Measurements from ENCODE around the gene TCP10L.
"Not testable (repeated sequence)": the region's sequence is repeated elsewhere in the genome, so short reads cannot be mapped to it uniquely, and the experiment has no call there.

The TCP10L gene

GRCh38 chr21:32585042-32585710 is at the start of gene TCP10L:
TSS of gene TCP10L (minus strand) at chr21:32585523. CDS start at chr21:32584304, 1,219 bp downstream.
- no peak for DNase-seq (ENCODE audit: low read depth in 3 of 3)

GRCh38 chr21:32626621-32627196 is 41.4 kb upstream of the TCP10L start:
- DNase-seq (ENCODE audit: low read depth in 3 of 3) = no peak

GRCh38 chr21:32618218-32618617 is 32.9 kb upstream of the TCP10L start:
- DNase-seq (ENCODE audit: low read depth in 3 of 3) = not testable (repeated sequence)

DNA sequence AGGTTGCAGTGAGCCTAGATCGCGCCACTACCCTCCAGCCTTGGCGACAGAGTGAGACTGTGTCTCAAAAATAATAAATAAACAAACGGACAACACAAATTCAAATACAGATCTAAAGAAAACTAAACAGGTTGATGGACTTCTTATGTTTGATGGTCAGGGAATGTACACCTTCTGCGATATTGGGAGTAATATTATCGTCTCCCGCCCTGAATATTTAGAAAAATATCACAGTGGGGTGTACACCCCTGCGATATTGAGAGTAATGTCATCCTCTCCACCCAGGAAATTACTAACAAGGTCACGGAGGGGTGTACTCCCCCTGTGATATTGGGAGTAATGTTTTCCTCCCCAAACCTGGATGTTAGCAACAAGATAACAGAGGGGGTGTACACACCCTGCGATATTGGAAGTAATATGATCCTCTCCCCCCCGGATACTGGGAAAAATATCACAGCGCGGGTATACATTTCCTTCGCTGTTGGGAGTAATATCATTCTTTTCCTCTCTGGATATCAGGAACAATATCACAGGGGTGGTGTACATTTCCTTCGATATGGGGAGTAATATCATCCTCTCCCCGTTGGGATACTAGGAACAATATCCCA is 28.2 kb upstream of the TCP10L start:
- DNase-seq (ENCODE audit: low read depth in 3 of 3) = no peak

- no peak for DNase-seq (ENCODE audit: low read depth in 3 of 3)
Measured at GRCh38 chr21:32612999-32613337, 27.6 kb upstream of the TCP10L start.

GRCh38 chr21:32612075-32612998 is 27.0 kb upstream of the TCP10L start, which contains the start of gene CFAP298:
TSS of gene CFAP298 (minus strand) at chr21:32612377. CDS start at chr21:32612243, 134 bp downstream.
- peak; percentile 72 to 83 (median 79) for DNase-seq (ENCODE audit: low read depth in 3 of 3)

- DNase-seq (ENCODE audit: low read depth in 3 of 3) = peak in 1 of 3 experiments; percentile 46
Measured at GRCh38 chr21:32611471-32611997, 26.2 kb upstream of the TCP10L start.

DNA sequence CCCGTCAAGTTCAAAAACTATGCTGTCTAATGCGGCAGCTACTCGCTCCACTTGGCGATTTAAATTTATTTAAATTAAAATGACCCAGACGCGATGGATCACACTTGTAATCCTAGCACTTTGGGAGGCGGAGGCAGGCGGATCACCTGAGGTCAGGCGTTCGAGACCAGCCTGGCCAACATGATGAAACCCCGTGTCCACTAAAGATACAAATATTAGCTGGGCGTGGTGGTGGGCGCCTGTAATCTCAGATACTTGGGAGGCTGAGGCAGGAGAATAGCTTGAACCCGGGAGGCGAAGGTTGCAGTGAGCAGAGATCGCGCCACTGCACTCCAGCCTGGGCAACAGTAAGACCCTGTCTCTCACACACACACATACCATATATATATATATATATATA is 25.6 kb upstream of the TCP10L start:
- DNase-seq (ENCODE audit: low read depth in 3 of 3) = not testable (repeated sequence)

- no peak for DNase-seq (ENCODE audit: low read depth in 3 of 3)
Measured at GRCh38 chr21:32608851-32609250, 23.5 kb upstream of the TCP10L start.

- DNase-seq (ENCODE audit: low read depth in 3 of 3) = no peak
Measured at GRCh38 chr21:32605469-32605868, 20.1 kb upstream of the TCP10L start.

GRCh38 chr21:32604464-32604863 is 19.1 kb upstream of the TCP10L start:
- no peak for DNase-seq (ENCODE audit: low read depth in 3 of 3)

DNA sequence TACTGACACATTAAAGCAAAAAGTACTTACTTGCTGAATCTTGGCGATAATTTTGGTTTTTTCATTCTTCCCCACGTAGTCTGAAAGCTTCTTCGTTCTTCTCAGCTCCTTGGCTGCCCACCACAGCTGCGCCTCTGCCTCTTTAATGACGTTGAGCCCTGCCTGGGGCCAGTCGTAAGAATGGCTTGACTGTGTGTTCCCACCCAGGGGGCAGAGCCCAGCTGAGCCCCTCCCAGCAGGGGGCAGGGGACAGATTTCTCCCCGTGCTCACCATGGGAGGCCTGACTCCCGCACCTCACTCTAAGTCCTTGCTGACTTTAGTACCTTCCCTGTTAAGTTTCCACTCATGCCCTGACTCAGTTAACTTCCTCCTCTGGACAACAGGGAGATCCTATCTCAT is 17.8 kb upstream of the TCP10L start:
- DNase-seq (ENCODE audit: low read depth in 3 of 3) = no peak

GRCh38 chr21:32602099-32602498 is 16.8 kb upstream of the TCP10L start:
- DNase-seq (ENCODE audit: low read depth in 3 of 3) = no peak

DNA sequence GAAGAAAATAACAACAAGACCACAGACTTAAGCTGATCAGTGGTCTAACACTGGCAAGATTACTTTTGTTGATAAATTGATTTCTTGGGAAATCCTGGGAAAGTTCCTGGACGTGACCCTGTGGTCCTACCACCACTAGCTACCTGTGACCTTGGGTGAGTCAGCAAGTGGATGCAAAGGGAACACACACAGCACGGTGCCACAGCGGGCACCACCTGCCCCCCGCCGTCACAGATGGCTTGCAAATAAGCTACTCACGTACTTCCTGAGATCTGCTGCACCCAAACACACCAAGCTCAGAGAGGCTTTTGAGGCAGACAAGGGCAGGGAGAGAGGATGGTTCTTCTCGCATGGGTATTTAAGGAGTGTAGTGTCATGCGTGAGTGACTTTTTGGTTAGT is 14.2 kb upstream of the TCP10L start:
- DNase-seq (ENCODE audit: low read depth in 3 of 3) = no peak

- DNase-seq (ENCODE audit: low read depth in 3 of 3) = no peak
Measured at GRCh38 chr21:32599091-32599490, 13.8 kb upstream of the TCP10L start.

DNA sequence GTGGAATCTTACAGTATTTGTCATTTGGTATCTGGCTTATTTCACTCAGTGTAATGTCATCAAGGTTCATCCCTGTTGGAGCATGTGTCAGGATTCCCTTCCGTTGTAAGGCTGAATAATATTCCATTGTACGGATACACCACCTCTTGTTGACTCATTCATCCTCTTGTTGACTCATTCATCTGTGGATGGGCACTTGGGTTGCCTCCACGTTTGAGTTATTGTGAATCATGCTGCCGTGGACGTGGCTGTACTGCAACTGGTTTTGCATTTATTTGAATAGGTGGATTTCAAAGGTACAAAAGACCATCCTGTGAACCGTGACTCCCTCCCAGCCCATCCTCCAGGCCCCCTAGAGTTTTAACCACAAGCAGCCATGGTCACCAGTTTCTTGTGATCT is 11.9 kb upstream of the TCP10L start:
- no peak for DNase-seq (ENCODE audit: low read depth in 3 of 3)

GRCh38 chr21:32595431-32595830 is 10.1 kb upstream of the TCP10L start:
- no peak for DNase-seq (ENCODE audit: low read depth in 3 of 3)

GRCh38 chr21:32593690-32594089 is 8.4 kb upstream of the TCP10L start:
- no peak for DNase-seq (ENCODE audit: low read depth in 3 of 3)

GRCh38 chr21:32592929-32593502 is 7.7 kb upstream of the TCP10L start:
- DNase-seq (ENCODE audit: low read depth in 3 of 3) = no peak

DNA sequence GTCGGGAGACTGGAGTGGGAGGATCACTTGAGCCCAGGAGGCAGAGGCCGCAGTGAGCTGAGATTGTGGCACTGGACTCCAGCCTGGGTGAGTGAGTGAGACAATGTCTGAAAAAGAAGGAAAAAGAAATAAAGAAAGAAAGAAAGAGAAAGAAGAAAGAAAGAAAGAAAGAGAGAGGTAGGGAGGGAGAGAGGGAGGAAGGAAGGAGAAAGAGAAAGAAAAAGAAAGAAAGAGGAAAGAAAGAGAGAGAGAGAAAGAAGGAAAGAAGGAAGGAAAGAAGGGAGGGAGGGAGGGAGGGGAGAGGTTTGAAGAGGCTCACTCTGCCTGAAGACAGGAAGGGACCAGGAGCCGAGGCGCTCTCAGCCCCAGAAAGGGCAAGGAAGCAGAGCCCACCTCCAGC is 4.8 kb upstream of the TCP10L start:
- DNase-seq (ENCODE audit: low read depth in 3 of 3) = no peak

DNA sequence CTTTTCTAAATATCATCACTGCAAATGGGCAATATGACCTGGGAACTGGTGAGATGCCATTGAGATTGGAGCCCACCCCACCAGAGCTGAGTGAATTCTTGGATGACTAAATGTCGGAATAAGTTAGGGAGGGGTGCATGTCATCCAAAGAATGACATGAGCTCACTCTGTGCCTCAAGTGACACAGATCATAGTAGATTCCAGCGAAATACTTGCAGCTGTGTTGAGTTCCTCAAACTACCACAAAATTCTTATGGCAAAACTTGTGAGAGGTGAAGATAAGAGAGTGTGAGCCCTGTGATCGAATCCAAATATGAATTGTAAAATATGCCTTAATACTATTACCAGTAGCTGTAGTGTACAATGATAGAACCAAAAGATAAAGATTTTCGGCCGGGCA is 2.3 kb upstream of the TCP10L start:
- no peak for DNase-seq (ENCODE audit: low read depth in 3 of 3)

DNA sequence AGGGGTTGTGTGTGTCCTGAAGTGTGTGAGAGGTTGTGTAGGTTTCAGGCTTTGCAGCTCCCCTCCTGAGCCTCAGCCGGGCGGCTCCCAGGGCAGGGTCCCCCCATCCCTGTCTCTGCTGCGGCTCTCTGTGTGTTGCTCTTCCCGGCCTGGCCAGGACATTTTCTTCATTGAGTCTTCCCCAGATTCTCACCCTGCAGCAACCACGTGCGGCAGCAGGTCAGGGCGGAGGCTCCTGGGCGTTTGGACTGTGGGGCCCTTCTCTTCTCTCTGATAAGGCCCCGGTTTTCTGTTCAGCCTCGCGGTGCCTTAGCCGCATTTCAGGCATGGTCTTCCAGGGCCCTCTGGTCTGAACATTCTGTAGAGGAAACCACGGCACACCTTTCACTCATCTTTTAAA is 1.8 kb upstream of the TCP10L start:
- DNase-seq (ENCODE audit: low read depth in 3 of 3) = no peak
